CD14-positive monocyte (primary cell): Measurements from ENCODE around the gene ATM. TPM values are rescaled to one million over a fixed set of nuclear protein-coding genes. Genes with fewer than 3 reads are reported as not detected.

Source experiments
- DNase-seq, 3 donors: peaks; one replicate each; pipeline ENCODE4 v3.0.0-alpha.2; 2011 to 2022
- H2AFZ ChIP-seq: 2 replicates; pipeline ENCODE4 v1.6.0; 2012; ENCODE audit warnings: mild to moderate bottlenecking, low read depth, low read length, inconsistent platforms; ENCODE audit not compliant: insufficient read depth, poor library complexity, severe bottlenecking
- H3K27ac ChIP-seq, 2 donors: 1 replicate in 1 of 2; 2 replicates in 1 of 2; pipeline ENCODE4 v1.5.1; 2012 to 2013; ENCODE audit warnings: low read length in 2 of 2, control low read depth in 1 of 2, inconsistent platforms in 1 of 2, low read depth in 1 of 2, mild to moderate bottlenecking in 1 of 2
- H3K27me3 ChIP-seq, 2 donors: one replicate each; pipeline versions ENCODE4 v1.6.0 to v1.6.1; 2011 to 2013; ENCODE audit warnings: low read length in 2 of 2; ENCODE audit not compliant: control insufficient read depth in 2 of 2, insufficient read depth in 2 of 2
- H3K36me3 ChIP-seq, 2 donors: replicated peaks in 1 of 2; 1 replicate in 1 of 2; 2 replicates in 1 of 2; pipeline versions ENCODE4 v1.5.1 to v1.6.1; 2012 to 2013; ENCODE audit warnings: low read length in 2 of 2, control low read depth in 1 of 2, inconsistent platforms in 1 of 2, mild to moderate bottlenecking in 1 of 2; ENCODE audit not compliant: insufficient read depth in 2 of 2, control insufficient read depth in 1 of 2
- H3K4me1 ChIP-seq, 2 donors: 1 replicate in 1 of 2; 2 replicates in 1 of 2; pipeline versions ENCODE4 v1.5.1 to v1.6.1; 2012 to 2013; ENCODE audit warnings: low read length in 2 of 2, control low read depth in 1 of 2, inconsistent platforms in 1 of 2, mild to moderate bottlenecking in 1 of 2, moderate library complexity in 1 of 2; ENCODE audit not compliant: insufficient read depth in 2 of 2, control insufficient read depth in 1 of 2
- H3K4me2 ChIP-seq: replicated peaks from 2 replicates; pipeline ENCODE3; 2012; ENCODE audit warnings: low read length, moderate library complexity, mild to moderate bottlenecking; ENCODE audit not compliant: poor library complexity, severe bottlenecking; ENCODE audit errors: extremely low read depth
- H3K4me3 ChIP-seq, 3 experiments: fragments of 200-600 bp in 1 of 3; sonication (generic) in 1 of 3; replicated peaks in 1 of 3; 1 replicate in 2 of 3; 2 replicates in 1 of 3; pipeline ENCODE4 v1.5.1; 2011 to 2013; ENCODE audit warnings: low read length in 3 of 3, mild to moderate bottlenecking in 3 of 3, control low read depth in 2 of 3, low read depth in 2 of 3, inconsistent platforms in 1 of 3, moderate library complexity in 1 of 3
- H3K79me2 ChIP-seq: 2 replicates; pipeline ENCODE4 v1.6.0; 2012; ENCODE audit warnings: mild to moderate bottlenecking, control low read depth, inconsistent platforms, low read length, moderate library complexity; ENCODE audit not compliant: insufficient read depth
- H3K9ac ChIP-seq: 2 replicates; pipeline ENCODE4 v1.6.0; 2017; ENCODE audit warnings: low read length, mild to moderate bottlenecking; ENCODE audit not compliant: insufficient read depth, poor library complexity, severe bottlenecking
- H3K9me3 ChIP-seq, 2 donors: replicated peaks in 1 of 2; 1 replicate in 1 of 2; 2 replicates in 1 of 2; pipeline versions ENCODE4 v1.5.1 to v1.6.1; 2012 to 2013; ENCODE audit warnings: low read length in 2 of 2, control low read depth in 1 of 2; ENCODE audit not compliant: control insufficient read depth in 1 of 2, insufficient read depth in 1 of 2
- H4K20me1 ChIP-seq: 2 replicates; pipeline ENCODE4 v1.6.0; 2012; ENCODE audit warnings: mild to moderate bottlenecking, low read length, control low read depth, moderate library complexity; ENCODE audit not compliant: insufficient read depth
- H3K27ac Mint-ChIP-seq, 7 donors: one replicate each; pipeline ENCODE4 v1.8.0; 2020; ENCODE audit warnings: mild to moderate bottlenecking in 7 of 7, mixed read lengths in 7 of 7, moderate library complexity in 6 of 7, inconsistent platforms in 2 of 7
- H3K27me3 Mint-ChIP-seq, 3 donors: one replicate each; pipeline ENCODE4 v1.8.0; 2021 to 2022; ENCODE audit warnings: low read depth in 3 of 3, mild to moderate bottlenecking in 3 of 3, mixed read lengths in 3 of 3, moderate library complexity in 3 of 3, inconsistent platforms in 1 of 3
- H3K36me3 Mint-ChIP-seq, 2 donors: one replicate each; pipeline ENCODE4 v1.8.0; 2020; ENCODE audit warnings: mixed read lengths in 2 of 2, inconsistent platforms in 1 of 2, mild to moderate bottlenecking in 1 of 2
- H3K4me1 Mint-ChIP-seq: one replicate; pipeline ENCODE4 v1.8.0; 2020; ENCODE audit warnings: mild to moderate bottlenecking, mixed read lengths
- H3K4me3 Mint-ChIP-seq, 2 donors: one replicate each; pipeline ENCODE4 v1.8.0; 2020; ENCODE audit warnings: mild to moderate bottlenecking in 2 of 2, mixed read lengths in 2 of 2, moderate library complexity in 1 of 2
- H3K9me3 Mint-ChIP-seq, 7 donors: one replicate each; pipeline ENCODE4 v1.8.0; 2020 to 2022; ENCODE audit warnings: mixed read lengths in 7 of 7, mild to moderate bottlenecking in 6 of 7, moderate library complexity in 6 of 7, inconsistent platforms in 2 of 7
- CTCF ChIP-seq: fragments of 200-600 bp; IDR thresholded peaks from one replicate; pipeline ENCODE4 v1.8.0; 2022; ENCODE audit warnings: antibody characterized with exemption, mild to moderate bottlenecking
- WGBS: methylation state at CpG from one replicate; pipeline ENCODE4 v1.1.5; 2013; ENCODE audit warnings: missing lambda C conversion rate; ENCODE audit not compliant: insufficient coverage; 5-methylcytosine and 5-hydroxymethylcytosine counted together
- intact Hi-C, 2 donors: fragments of 100-400 bp; cut with micrococcal nuclease; formaldehyde crosslinking; loops; one replicate each; pipeline versions ENCODE4 v1.15.0 to v1.15.1; 2023
- polyA plus RNA-seq, 3 donors: library from polyadenylated mRNA; depleted of rRNA in 1 of 3; unstranded in 2 of 3; stranded (reverse) in 1 of 3; fragments of 300-500 nt in 2 of 3; fragments of >200 nt in 1 of 3; fragmentation: Illumina TruSeq in 2 of 3; gene quantifications; 1 replicate in 2 of 3; 2 replicates in 1 of 3; pipeline ENCODE4 v1.2.3, GENCODE V29; 2012 to 2021

Gene ATM
- polyA plus RNA-seq, 3 donors, result 13.2 to 56.7 (median 21.4) TPM

GRCh38 chr11:108289699-108290098, 66.8 kb downstream of the ATM start:
- no peak overlapping the region for H3K4me2 ChIP-seq
- no CpG with 5 or more reads among the region's 6 CpGs for WGBS
- no peaks in the 10 kb centered on the region for H3K4me1 ChIP-seq
- H3K79me2 ChIP-seq, result no peaks in the 10 kb centered on the region
- Mint-ChIP-seq H3K36me3 (peaks cover 63 to 73% of the 10 kb centered on the region in 2 donors), H3K9me3 (no peaks in the 10 kb centered on the region), H3K27me3 (no peaks in the 10 kb centered on the region), H3K4me3 (no peak overlapping the region), H3K27ac (peak overlapping the region in 1 of 7 donors; percentile 50), H3K4me1 (no peaks in the 10 kb centered on the region)
- no peak overlapping the region for H3K9ac ChIP-seq
- DNase-seq, result no peak
- H3K4me3 ChIP-seq, result no peak overlapping the region
- no peak for TF ChIP-seq CTCF
- no peaks in the 10 kb centered on the region for H4K20me1 ChIP-seq
- peaks cover 75 to 93% of the 10 kb centered on the region in 2 donors for H3K36me3 ChIP-seq
- intact Hi-C loops, result no loop called here
- H3K9me3 ChIP-seq, result no peaks in the 10 kb centered on the region
- H3K27me3 ChIP-seq, result no peaks in the 10 kb centered on the region
- H2AFZ ChIP-seq, result no peak overlapping the region
- H3K27ac ChIP-seq, result no peak overlapping the region

GRCh38 chr11:108293229-108293628, 70.4 kb downstream of the ATM start:
- H3K9me3 Mint-ChIP-seq, result no peaks in the 10 kb centered on the region
- peaks cover 74 to 95% of the 10 kb centered on the region in 2 donors for H3K36me3 ChIP-seq

More at GRCh38 chr11:108293229-108293628, 70.4 kb downstream of the ATM start:
- Histone ChIP-seq H3K4me2 (no peak overlapping the region), H3K27ac (no peak overlapping the region), H3K9ac (no peak overlapping the region), H4K20me1 (no peaks in the 10 kb centered on the region), H3K79me2 (no peaks in the 10 kb centered on the region), H3K27me3 (no peaks in the 10 kb centered on the region), H3K4me3 (no peak overlapping the region), H2AFZ (no peak overlapping the region), H3K4me1 (no peaks in the 10 kb centered on the region), H3K9me3 (no peaks in the 10 kb centered on the region)
- WGBS, result 100% methylated on average over 1 of the region's 3 CpGs
- no peak for TF ChIP-seq CTCF
- no peaks in the 10 kb centered on the region for H3K27me3 Mint-ChIP-seq
- no peaks in the 10 kb centered on the region for H3K4me1 Mint-ChIP-seq
- no peak overlapping the region for H3K4me3 Mint-ChIP-seq
- DNase-seq, result no peak
- H3K27ac Mint-ChIP-seq, result no peak overlapping the region
- intact Hi-C loops, result no loop called here
- peaks cover 54 to 66% of the 10 kb centered on the region in 2 donors for H3K36me3 Mint-ChIP-seq
